ENCODE data around the gene ROBO1. TPM values are rescaled to one million over a fixed set of nuclear protein-coding genes. Genes with fewer than 3 reads are reported as not detected.

The ROBO1 gene
- total RNA-seq, 1 donor, result 34.2 TPM

DNA sequence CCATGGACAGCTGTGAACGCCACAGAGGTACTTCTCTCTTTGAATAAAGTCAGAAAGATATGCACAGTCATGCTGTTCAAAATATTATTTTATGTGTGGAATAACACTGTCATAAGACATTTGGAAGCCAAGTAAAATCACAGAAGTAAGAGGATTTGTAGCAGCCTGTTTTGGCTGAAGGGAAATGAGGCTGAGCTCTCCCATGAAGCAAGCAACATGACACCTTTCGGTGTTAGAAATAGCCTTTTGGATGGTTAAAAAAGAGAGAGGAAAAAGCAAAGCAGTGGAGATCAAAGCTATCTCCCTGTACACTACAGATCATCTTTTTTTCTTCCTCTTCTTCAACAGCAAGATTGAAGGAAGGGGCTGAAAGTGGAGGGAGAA is 755.3 kb downstream of the ROBO1 start:
- H3K4me3 ChIP-seq (ENCODE audit: low read depth, low read length), result no peak overlapping the region
- TF ChIP-seq, protein P1, sequence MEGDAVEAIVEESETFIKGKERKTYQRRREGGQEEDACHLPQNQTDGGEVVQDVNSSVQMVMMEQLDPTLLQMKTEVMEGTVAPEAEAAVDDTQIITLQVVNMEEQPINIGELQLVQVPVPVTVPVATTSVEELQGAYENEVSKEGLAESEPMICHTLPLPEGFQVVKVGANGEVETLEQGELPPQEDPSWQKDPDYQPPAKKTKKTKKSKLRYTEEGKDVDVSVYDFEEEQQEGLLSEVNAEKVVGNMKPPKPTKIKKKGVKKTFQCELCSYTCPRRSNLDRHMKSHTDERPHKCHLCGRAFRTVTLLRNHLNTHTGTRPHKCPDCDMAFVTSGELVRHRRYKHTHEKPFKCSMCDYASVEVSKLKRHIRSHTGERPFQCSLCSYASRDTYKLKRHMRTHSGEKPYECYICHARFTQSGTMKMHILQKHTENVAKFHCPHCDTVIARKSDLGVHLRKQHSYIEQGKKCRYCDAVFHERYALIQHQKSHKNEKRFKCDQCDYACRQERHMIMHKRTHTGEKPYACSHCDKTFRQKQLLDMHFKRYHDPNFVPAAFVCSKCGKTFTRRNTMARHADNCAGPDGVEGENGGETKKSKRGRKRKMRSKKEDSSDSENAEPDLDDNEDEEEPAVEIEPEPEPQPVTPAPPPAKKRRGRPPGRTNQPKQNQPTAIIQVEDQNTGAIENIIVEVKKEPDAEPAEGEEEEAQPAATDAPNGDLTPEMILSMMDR (IDR thresholded peaks at IDR 0.05; ENCODE audit: insufficient read depth, low read length), result no peak

DNA sequence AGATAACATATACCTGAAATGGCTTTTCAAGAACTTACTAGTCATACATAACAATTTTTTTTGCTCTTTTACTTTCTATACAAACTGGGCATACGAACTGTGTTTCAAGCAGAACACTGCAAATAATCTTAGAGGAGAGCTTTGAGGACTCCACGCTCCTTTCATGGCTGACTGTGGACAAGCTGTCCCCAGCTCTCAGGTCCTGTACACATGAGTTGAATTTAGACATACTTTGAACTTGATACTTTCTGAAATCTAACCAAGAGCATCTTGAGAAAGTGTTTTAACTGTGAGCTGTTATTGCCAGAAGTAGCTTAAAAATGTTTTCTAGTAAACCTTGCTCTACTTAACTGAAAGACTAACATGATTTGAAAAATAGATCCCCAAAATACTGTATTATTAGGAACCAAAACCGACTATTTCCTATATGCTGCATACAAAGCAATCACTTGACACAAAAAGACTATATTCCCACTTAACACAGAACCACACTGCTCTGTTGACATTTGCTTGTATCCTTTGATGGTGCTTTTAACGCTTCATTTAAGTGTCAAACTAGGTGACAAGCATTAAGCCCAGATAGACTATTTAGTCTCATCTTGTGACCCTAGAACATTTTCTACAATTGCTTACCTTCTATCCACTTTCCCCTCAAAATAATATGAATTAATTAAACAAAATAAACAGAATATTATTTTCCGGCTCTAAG is 755.8 kb downstream of the ROBO1 start:
- TF ChIP-seq, protein P1 (IDR thresholded peaks at IDR 0.05; ENCODE audit: insufficient read depth, low read length), result no peak
- no peak for DNase-seq (ENCODE audit: low read depth)

More for the DNA sequence above, 755.3 kb downstream of the ROBO1 start:
- no peak for DNase-seq (ENCODE audit: low read depth)

DNA sequence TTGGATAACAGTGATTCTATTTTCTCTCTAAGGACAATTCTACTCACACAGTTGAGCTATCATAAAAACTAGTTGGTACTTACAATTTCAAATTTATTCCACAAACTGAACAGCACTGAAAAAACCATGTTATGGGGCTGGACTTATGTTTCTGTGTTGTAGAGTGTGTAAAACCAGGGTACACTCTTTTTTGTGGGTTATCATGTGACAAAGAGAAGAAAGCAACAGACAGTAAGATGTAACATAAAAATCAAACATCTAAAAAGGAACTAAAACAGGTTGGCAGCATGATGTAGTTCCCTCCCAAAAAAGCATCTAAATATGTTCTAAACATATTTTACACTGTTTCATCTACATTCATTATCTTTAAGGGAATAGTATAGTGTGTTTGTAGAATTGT is 757.9 kb downstream of the ROBO1 start:
- H3K4me3 ChIP-seq (ENCODE audit: low read depth, low read length), result no peak overlapping the region
- TF ChIP-seq, protein P1 (IDR thresholded peaks at IDR 0.05; ENCODE audit: insufficient read depth, low read length), result no peak
- DNase-seq (ENCODE audit: low read depth), result no peak

More for the DNA sequence above, 755.8 kb downstream of the ROBO1 start:
- H3K4me3 ChIP-seq (ENCODE audit: low read depth, low read length), result no peak overlapping the region

DNA sequence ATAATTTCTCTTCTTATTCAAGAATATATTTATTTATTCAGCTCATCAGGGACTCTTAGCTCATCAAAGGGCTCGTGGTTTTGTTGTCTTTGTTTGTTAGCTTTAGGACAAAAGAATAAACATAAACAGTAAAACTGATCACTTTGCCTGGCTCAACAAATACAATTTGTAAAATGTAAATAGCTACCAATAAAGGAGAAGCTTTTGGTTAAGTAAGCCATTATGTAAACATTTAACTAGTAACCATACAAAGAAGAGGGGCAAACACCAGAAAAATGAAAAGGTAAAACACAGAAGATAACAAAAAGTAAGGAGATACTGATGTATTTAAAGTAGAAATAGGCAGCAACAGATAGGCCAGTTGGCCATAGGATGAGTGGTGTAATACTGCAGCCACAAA is 761.7 kb downstream of the ROBO1 start:
- DNase-seq (ENCODE audit: low read depth), result no peak
- no peak overlapping the region for H3K4me3 ChIP-seq (ENCODE audit: low read depth, low read length)
- TF ChIP-seq, protein P1 (IDR thresholded peaks at IDR 0.05; ENCODE audit: insufficient read depth, low read length), result no peak

DNA sequence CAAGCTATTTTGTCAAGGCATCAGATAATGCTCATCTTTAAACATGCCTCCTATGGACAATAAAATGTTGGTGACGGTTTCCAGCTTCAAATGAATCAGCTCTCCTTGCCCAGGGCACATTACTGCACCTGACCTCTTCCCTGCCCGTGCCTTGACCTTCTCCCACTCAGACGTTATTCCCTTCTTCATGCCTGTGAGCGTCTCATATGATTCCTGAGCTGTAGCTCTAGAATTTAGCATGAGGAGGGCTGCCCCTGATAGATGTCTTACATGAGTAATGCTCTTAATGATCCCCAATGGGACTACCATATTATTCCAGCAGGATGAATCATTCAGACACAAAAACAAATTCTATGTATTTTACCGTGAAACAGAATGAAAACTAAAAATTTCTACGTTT is 762.7 kb downstream of the ROBO1 start:
- no peak for DNase-seq (ENCODE audit: low read depth)
- TF ChIP-seq, protein P1 (IDR thresholded peaks at IDR 0.05; ENCODE audit: insufficient read depth, low read length), result no peak
- H3K4me3 ChIP-seq (ENCODE audit: low read depth, low read length), result no peak overlapping the region

DNA sequence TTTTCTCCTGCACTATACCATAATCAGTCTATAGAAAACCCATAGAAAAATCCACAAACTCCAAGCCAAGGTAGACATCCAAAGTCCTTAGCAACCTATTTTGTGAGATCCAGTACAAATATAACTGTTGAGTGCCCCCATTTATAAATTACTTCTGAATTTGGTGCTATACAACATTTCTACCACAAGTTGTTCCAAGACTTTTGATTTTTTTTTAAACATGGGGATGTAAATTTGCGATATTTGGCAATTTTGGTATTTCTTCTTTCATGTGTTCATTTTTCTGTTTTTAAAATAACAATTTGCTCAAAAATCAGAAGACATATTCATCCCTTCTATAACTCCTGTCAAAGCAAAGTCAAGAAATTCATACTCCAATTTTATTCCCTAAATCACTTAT is 763.8 kb downstream of the ROBO1 start:
- H3K4me3 ChIP-seq (ENCODE audit: low read depth, low read length), result no peak overlapping the region
- TF ChIP-seq, protein P1 (IDR thresholded peaks at IDR 0.05; ENCODE audit: insufficient read depth, low read length), result no peak
- DNase-seq (ENCODE audit: low read depth), result no peak
